GM23338 (cell line): Measurements from ENCODE around the gene MYO1A. TPM values are rescaled to one million over a fixed set of nuclear protein-coding genes. Genes with fewer than 3 reads are reported as not detected.

Experiments used
- ATAC-seq: fragments of 200-7000 bp; cut with Tn5 transposase; 3 replicates; pipeline ENCODE4 v1.9.1; 2020
- DNase-seq: peaks from one replicate; pipeline ENCODE4 v3.0.0-alpha.2; 2015; ENCODE audit warnings: low spot score
- H2AFZ ChIP-seq: fragments of 200-600 bp; sonication (generic); 2 replicates; pipeline ENCODE4 v1.8.0; 2016; ENCODE audit warnings: antibody characterized with exemption, mild to moderate bottlenecking, moderate library complexity
- H3F3A ChIP-seq: fragments of 200-600 bp; sonication (generic); replicated peaks from 2 replicates; pipeline ENCODE4 v1.8.0; 2017; ENCODE audit warnings: antibody characterized with exemption, mixed run types, low read depth
- H3K27ac ChIP-seq: fragments of 200-600 bp; sonication (generic); 2 replicates; pipeline ENCODE4 v1.6.1; 2016; ENCODE audit warnings: low read depth
- H3K27me3 ChIP-seq: fragments of 200-600 bp; sonication (generic); 2 replicates; pipeline ENCODE4 v1.8.0; 2016; ENCODE audit warnings: mild to moderate bottlenecking, mixed run types, moderate library complexity; ENCODE audit not compliant: insufficient read depth
- H3K36me3 ChIP-seq: fragments of 200-600 bp; sonication (generic); 2 replicates; pipeline ENCODE4 v1.8.0; 2016; ENCODE audit warnings: mild to moderate bottlenecking; ENCODE audit not compliant: insufficient read depth
- H3K4me1 ChIP-seq: fragments of 200-600 bp; sonication (generic); 2 replicates; pipeline ENCODE4 v1.8.0; 2016; ENCODE audit warnings: mild to moderate bottlenecking, moderate library complexity; ENCODE audit not compliant: insufficient read depth
- H3K4me2 ChIP-seq: fragments of 200-600 bp; sonication (generic); 2 replicates; pipeline ENCODE4 v1.7.1; 2017; ENCODE audit warnings: mixed run types
- H3K4me3 ChIP-seq: fragments of 200-600 bp; sonication (generic); 2 replicates; pipeline ENCODE4 v1.6.1; 2016; ENCODE audit warnings: mixed run types
- H3K79me2 ChIP-seq: fragments of 200-600 bp; sonication (generic); replicated peaks from 2 replicates; pipeline ENCODE4 v1.8.0; 2017; ENCODE audit warnings: mild to moderate bottlenecking; ENCODE audit not compliant: insufficient read depth
- H3K9me2 ChIP-seq: fragments of 200-600 bp; sonication (generic); 2 replicates; pipeline ENCODE4 v1.8.0; 2017; ENCODE audit not compliant: insufficient read depth
- H4K20me1 ChIP-seq: fragments of 200-600 bp; sonication (generic); replicated peaks from 2 replicates; pipeline ENCODE4 v1.8.0; 2017; ENCODE audit warnings: mild to moderate bottlenecking; ENCODE audit not compliant: insufficient read depth
- H3K27ac Mint-ChIP-seq: 2 replicates; pipeline ENCODE4 v1.8.0; 2020; ENCODE audit warnings: inconsistent platforms, mild to moderate bottlenecking, moderate library complexity, mixed read lengths
- H3K27me3 Mint-ChIP-seq: 3 replicates; pipeline ENCODE4 v1.8.0; 2022; ENCODE audit warnings: low read depth, mild to moderate bottlenecking, moderate library complexity, mixed read lengths, inconsistent platforms; ENCODE audit not compliant: insufficient read depth, poor library complexity
- H3K36me3 Mint-ChIP-seq: 3 replicates; pipeline ENCODE4 v1.8.0; 2021; ENCODE audit warnings: low read depth, mild to moderate bottlenecking, inconsistent platforms, moderate library complexity, mixed read lengths
- H3K4me1 Mint-ChIP-seq: 3 replicates; pipeline ENCODE4 v1.8.0; 2020; ENCODE audit warnings: mild to moderate bottlenecking, inconsistent platforms, mixed read lengths
- H3K4me3 Mint-ChIP-seq: 3 replicates; pipeline ENCODE4 v1.8.0; 2021; ENCODE audit warnings: moderate library complexity, mild to moderate bottlenecking, inconsistent platforms, mixed read lengths
- H3K9me3 Mint-ChIP-seq: 3 replicates; pipeline ENCODE4 v1.8.0; 2020; ENCODE audit warnings: moderate library complexity, mild to moderate bottlenecking, inconsistent platforms, mixed read lengths
- CREB1 ChIP-seq: fragments of 250-450 bp; sonication (Bioruptor Pico); IDR thresholded peaks from 2 replicates; pipeline ENCODE4 v1.5.0; 2020; ENCODE audit warnings: low read depth, mild to moderate bottlenecking, moderate library complexity
- CTCF ChIP-seq, 2 experiments: fragments of 200-600 bp in 1 of 2; sonication (generic) in 1 of 2; conservative IDR thresholded peaks; 2 replicates each; pipeline versions ENCODE4 v1.5.1 to v1.6.1; 2016 to 2017; ENCODE audit warnings: antibody characterized with exemption in 2 of 2, low read depth in 2 of 2, mild to moderate bottlenecking in 2 of 2, moderate library complexity in 1 of 2
- ETS1 ChIP-seq: IDR thresholded peaks from 2 replicates; pipeline ENCODE4 v1.6.1; 2016; ENCODE audit warnings: antibody characterized with exemption
- EZH2 ChIP-seq: fragments of 200-600 bp; sonication (generic); IDR thresholded peaks from one replicate; pipeline ENCODE4 v1.8.0; 2017; ENCODE audit warnings: antibody characterized with exemption, mild to moderate bottlenecking, low read depth; ENCODE audit not compliant: unreplicated experiment
- EZH2phosphoT487 ChIP-seq: fragments of 200-600 bp; sonication (generic); IDR thresholded peaks from one replicate; pipeline ENCODE4 v1.8.1; 2018; ENCODE audit warnings: antibody characterized with exemption; ENCODE audit not compliant: unreplicated experiment
- JUNB ChIP-seq: IDR thresholded peaks from one replicate; pipeline ENCODE4 v1.6.1; 2016; ENCODE audit warnings: antibody characterized with exemption; ENCODE audit not compliant: unreplicated experiment
- NANOG ChIP-seq: IDR thresholded peaks from 2 replicates; pipeline ENCODE4 v1.6.1; 2016; ENCODE audit warnings: antibody characterized with exemption, borderline replicate concordance
- POLR2AphosphoS5 ChIP-seq: IDR thresholded peaks from 2 replicates; pipeline ENCODE4 v1.6.1; 2016; ENCODE audit warnings: antibody characterized with exemption, low read depth
- REST ChIP-seq: IDR thresholded peaks from one replicate; pipeline ENCODE4 v1.6.1; 2018; ENCODE audit warnings: antibody characterized with exemption; ENCODE audit not compliant: unreplicated experiment
- STAT1 ChIP-seq: IDR thresholded peaks from one replicate; pipeline ENCODE4 v1.6.1; 2016; ENCODE audit warnings: antibody characterized with exemption; ENCODE audit not compliant: unreplicated experiment
- ZNF114 ChIP-seq: fragments of 250-450 bp; sonication (Bioruptor Pico); IDR thresholded peaks from 2 replicates; pipeline ENCODE4 v1.5.0; 2020; ENCODE audit warnings: mild to moderate bottlenecking, moderate library complexity
- ZNF331 ChIP-seq: fragments of 250-450 bp; sonication (Bioruptor Pico); IDR thresholded peaks from 2 replicates; pipeline ENCODE4 v1.5.0; 2020; ENCODE audit warnings: low read depth, mild to moderate bottlenecking, moderate library complexity
- ZNF462 ChIP-seq: fragments of 250-450 bp; sonication (Bioruptor Pico); IDR thresholded peaks from 2 replicates; pipeline ENCODE4 v1.5.0; 2020; ENCODE audit warnings: mild to moderate bottlenecking, moderate library complexity
- polyA plus RNA-seq: library from polyadenylated mRNA; unstranded; fragments of >200 nt; fragmentation: Nextera tagmentation; extraction: Ambion mirVana; gene quantifications from 2 replicates; pipeline ENCODE4 v1.2.1, GENCODE V29; 2016
- total RNA-seq: library from RNA; depleted of rRNA; stranded (reverse); fragments of >200 nt; shearing (Covaris generic); gene quantifications from 2 replicates; pipeline ENCODE4 v1.2.3, GENCODE V29; 2014

MYO1A gene
- total and polyA plus RNA-seq, 2 experiments from 2014 or later = not detected

GRCh38 chr12:57010627-57011247 lies 39.2 kb downstream of the MYO1A start:
- Mint-ChIP-seq H3K4me3 (no peak overlapping the region), H3K27ac (no peak overlapping the region), H3K9me3 (no peaks in the 10 kb centered on the region), H3K36me3 (peaks cover 3% of the 10 kb centered on the region; the same call in 1 of the 3 replicates), H3K27me3 (peaks cover 4% of the 10 kb centered on the region), H3K4me1 (peaks cover 59% of the 10 kb centered on the region)
- no peak overlapping the region for H3K4me3 ChIP-seq
- H3K27me3 ChIP-seq = no peaks in the 10 kb centered on the region
- peaks cover 3% of the 10 kb centered on the region for H3K79me2 ChIP-seq
- no peak for TF ChIP-seq ETS1
- no peak for TF ChIP-seq EZH2phosphoT487
- TF ChIP-seq CTCF (conservative IDR thresholded peaks at IDR 0.05; ENCODE audit: low read depth in 2 of 2) = no peak
- TF ChIP-seq CREB1 (CRISPR knock-in tag) = no peak
- TF ChIP-seq ZNF114 = no peak
- no peak for TF ChIP-seq EZH2
- no peak for TF ChIP-seq STAT1
- no peak for TF ChIP-seq POLR2AphosphoS5
- no peak for TF ChIP-seq REST
- no peak for TF ChIP-seq ZNF462
- no peak for TF ChIP-seq NANOG
- no peak for TF ChIP-seq ZNF331 (CRISPR knock-in tag)
- TF ChIP-seq JUNB = no peak
- DNase-seq (no peak), ATAC-seq (peak; percentile 8; the same call in 2 of the 3 replicates)
- H3K27ac ChIP-seq = no peak overlapping the region
- no peaks in the 10 kb centered on the region for H4K20me1 ChIP-seq
- H3K4me1 ChIP-seq = peaks cover 40% of the 10 kb centered on the region
- no peaks in the 10 kb centered on the region for H3K9me2 ChIP-seq
- H2AFZ ChIP-seq = peak overlapping the region; percentile 47; the same call in 1 of the 2 replicates
- peaks cover 7% of the 10 kb centered on the region; the same call in 1 of the 2 replicates for H3F3A ChIP-seq
- peak overlapping the region; percentile 54 for H3K4me2 ChIP-seq
- H3K36me3 ChIP-seq = no peaks in the 10 kb centered on the region
